Left lung (tissue), 10 donors: ENCODE measurements around the gene LPAR3. TPM values are rescaled to one million over a fixed set of nuclear protein-coding genes. Genes with fewer than 3 reads are reported as not detected.

Source experiments
- ATAC-seq: fragments of 200-7000 bp; cut with Tn5 transposase; one replicate; pipeline ENCODE4 v1.9.1; 2020; ENCODE audit warnings: moderate library complexity
- DNase-seq, 4 donors: peaks; one replicate each; pipeline ENCODE4 v3.0.0-alpha.2; 2013 to 2020
- H3K27ac ChIP-seq, 2 donors: fragments of 200-600 bp; sonication (generic) in 1 of 2; one replicate each; pipeline versions ENCODE4 v1.5.0 to v1.8.0; 2020 to 2021
- H3K27me3 ChIP-seq, 2 donors: fragments of 200-600 bp; sonication (generic) in 1 of 2; one replicate each; pipeline versions ENCODE4 v1.5.0 to v1.8.0; 2020 to 2021
- H3K36me3 ChIP-seq, 2 donors: fragments of 200-600 bp; sonication (generic) in 1 of 2; one replicate each; pipeline versions ENCODE4 v1.5.0 to v1.8.0; 2020 to 2021
- H3K4me1 ChIP-seq, 2 donors: fragments of 200-600 bp; one replicate each; pipeline ENCODE4 v1.8.0; 2021
- H3K4me3 ChIP-seq, 2 donors: fragments of 200-600 bp; sonication (generic) in 1 of 2; one replicate each; pipeline versions ENCODE4 v1.5.0 to v1.8.0; 2020 to 2021; ENCODE audit warnings: mild to moderate bottlenecking in 1 of 2
- H3K9me3 ChIP-seq, 2 donors: fragments of 200-600 bp; sonication (generic) in 1 of 2; one replicate each; pipeline versions ENCODE4 v1.5.0 to v1.8.0; 2020 to 2021
- CTCF ChIP-seq, 2 donors: fragments of 200-600 bp; sonication (generic) in 1 of 2; IDR thresholded peaks; one replicate each; pipeline versions ENCODE4 v1.5.0 to v1.8.0; 2021; ENCODE audit warnings: antibody characterized with exemption in 2 of 2
- intact Hi-C, 2 donors: fragments of 100-400 bp; cut with DNase I; formaldehyde crosslinking; loops; one replicate each; pipeline versions ENCODE4 v1.11.2 to v1.14.2; 2022
- polyA plus RNA-seq, 6 donors: library from polyadenylated mRNA; unstranded; fragments of 120-200 nt; gene quantifications; one replicate each; pipeline ENCODE4 v1.2.1, GENCODE V29; 2013; ENCODE audit not compliant: insufficient read length in 6 of 6
- total RNA-seq, 2 donors: library from RNA; stranded (reverse); fragmentation: NEBNext Ultra II Directional; extraction: Animal tissue kit (Norgen Biotek cat#: 25700); gene quantifications; one replicate each; pipeline ENCODE4 v1.2.1, GENCODE V29; 2021
- donor health status: DM: no; HTN: yes; CAD: no.
- donor health status: DM: no; HTN: no; CAD: no.

The LPAR3 gene
- total and polyA plus RNA-seq, 8 donors = 0.32 to 3.7 (median 1.7) TPM

- no peak overlapping the region for H3K27ac ChIP-seq
- no peak for ATAC-seq
- DNase-seq = no peak
- no peaks in the 10 kb centered on the region for H3K36me3 ChIP-seq
- H3K9me3 ChIP-seq = no peaks in the 10 kb centered on the region
- no peaks in the 10 kb centered on the region for H3K4me1 ChIP-seq
- peaks cover 0 to 10% of the 10 kb centered on the region in 2 donors for H3K27me3 ChIP-seq
- no peak for TF ChIP-seq CTCF (IDR thresholded peaks at IDR 0.05)
- intact Hi-C loops = no loop called here
- H3K4me3 ChIP-seq = no peak overlapping the region
Measured at GRCh38 chr1:84877592-84877991, 15.4 kb downstream of the LPAR3 start.

GRCh38 chr1:84876353-84876752 is 16.7 kb downstream of the LPAR3 start:
- H3K9me3 ChIP-seq = no peaks in the 10 kb centered on the region
- intact Hi-C loops = no loop called here
- no peak for TF ChIP-seq CTCF (IDR thresholded peaks at IDR 0.05)
- H3K27ac ChIP-seq = no peak overlapping the region
- no peaks in the 10 kb centered on the region for H3K36me3 ChIP-seq
- H3K27me3 ChIP-seq = peaks cover 0 to 10% of the 10 kb centered on the region in 2 donors
- ATAC-seq = no peak
- no peaks in the 10 kb centered on the region for H3K4me1 ChIP-seq
- DNase-seq = no peak
- H3K4me3 ChIP-seq = no peak overlapping the region

GRCh38 chr1:84873366-84873765 is 19.6 kb downstream of the LPAR3 start:
- Histone ChIP-seq H3K27ac (no peak overlapping the region), H3K4me1 (no peaks in the 10 kb centered on the region), H3K36me3 (no peaks in the 10 kb centered on the region), H3K9me3 (no peaks in the 10 kb centered on the region), H3K27me3 (peaks cover 0 to 10% of the 10 kb centered on the region in 2 donors), H3K4me3 (no peak overlapping the region)
- intact Hi-C loops = no loop called here
- DNase-seq (no peak), ATAC-seq (no peak)
- no peak for TF ChIP-seq CTCF (IDR thresholded peaks at IDR 0.05)

GRCh38 chr1:84872696-84873355 is 20.2 kb downstream of the LPAR3 start:
- no peak for DNase-seq
- no peak overlapping the region for H3K27ac ChIP-seq
- H3K4me3 ChIP-seq = no peak overlapping the region
- H3K9me3 ChIP-seq = no peaks in the 10 kb centered on the region
- H3K27me3 ChIP-seq = peaks cover 0 to 10% of the 10 kb centered on the region in 2 donors
- no peak for TF ChIP-seq CTCF (IDR thresholded peaks at IDR 0.05)
- no peaks in the 10 kb centered on the region for H3K4me1 ChIP-seq
- no peaks in the 10 kb centered on the region for H3K36me3 ChIP-seq
- no peak for ATAC-seq
- intact Hi-C loops = no loop called here

GRCh38 chr1:84871181-84871580 is 21.8 kb downstream of the LPAR3 start:
- Histone ChIP-seq H3K27me3 (peaks cover 0 to 10% of the 10 kb centered on the region in 2 donors), H3K27ac (no peak overlapping the region), H3K9me3 (no peaks in the 10 kb centered on the region), H3K4me3 (no peak overlapping the region), H3K36me3 (no peaks in the 10 kb centered on the region), H3K4me1 (no peaks in the 10 kb centered on the region)
- TF ChIP-seq CTCF (IDR thresholded peaks at IDR 0.05) = no peak
- DNase-seq = no peak
- intact Hi-C loops = no loop called here
- ATAC-seq = no peak
